SK-N-MC (cell line): Measurements from ENCODE around the gene BTNL2.

Experiments used
- EZH2 ChIP-seq: fragments of 200-600 bp; sonication (generic); IDR thresholded peaks from one replicate; pipeline ENCODE4 v1.6.1; 2017; ENCODE audit warnings: antibody characterized with exemption
- FOXP2 ChIP-seq: optimal IDR thresholded peaks from 2 replicates; pipeline ENCODE3; 2011; ENCODE audit warnings: mild to moderate bottlenecking, moderate library complexity; ENCODE audit not compliant: insufficient read depth; ENCODE audit errors: extremely low read length, control extremely low read depth
- POLR2AphosphoS5 ChIP-seq: IDR thresholded peaks from 2 replicates; pipeline ENCODE4 v1.6.1; 2012; ENCODE audit warnings: mild to moderate bottlenecking, low read depth, low read length, borderline replicate concordance

DNA sequence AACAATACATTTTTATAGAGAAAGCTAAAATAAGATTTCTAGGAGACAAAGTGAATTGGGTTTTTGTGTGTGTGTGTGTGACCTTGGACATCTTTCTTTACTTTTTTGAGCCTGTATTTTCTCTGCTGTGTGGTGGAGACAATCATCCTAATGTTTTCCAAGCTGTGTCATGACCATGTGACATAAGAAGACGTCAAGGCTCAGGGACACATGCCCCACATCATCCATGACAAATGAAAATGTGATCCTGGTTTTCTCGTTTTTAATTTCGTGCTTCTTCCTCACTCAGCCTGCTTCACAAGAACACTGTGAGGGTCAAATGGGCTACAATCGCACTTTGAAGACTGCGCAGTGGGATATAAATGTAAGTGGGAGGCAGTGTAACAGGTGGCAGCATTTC is 3.9 kb upstream of the BTNL2 start:
- no peak for TF ChIP-seq POLR2AphosphoS5
- TF ChIP-seq EZH2, result no peak
- TF ChIP-seq FOXP2, result no peak
